ENCODE results near the gene MIB2.

MIB2 gene

GRCh38 chr1:1597275-1597930, 17.9 kb upstream of the MIB2 start:
- FAIRE-seq, result no peak

GRCh38 chr1:1598051-1598719, 17.1 kb upstream of the MIB2 start:
- FAIRE-seq (no peak), DNase-seq (ENCODE audit: insufficient read length, low spot score) (no peak)

More at GRCh38 chr1:1597275-1597930, 17.9 kb upstream of the MIB2 start:
- DNase-seq (ENCODE audit: insufficient read length, low spot score), result no peak

- DNase-seq (ENCODE audit: insufficient read length, low spot score), result no peak
- no peak for FAIRE-seq
Measured at GRCh38 chr1:1598720-1599029, 16.6 kb upstream of the MIB2 start.

- FAIRE-seq (no peak), DNase-seq (ENCODE audit: insufficient read length, low spot score) (no peak)
Measured at GRCh38 chr1:1599030-1599934, 16.0 kb upstream of the MIB2 start.

GRCh38 chr1:1599935-1600860, 15.1 kb upstream of the MIB2 start, which contains the start of gene FNDC10:
Gene FNDC10 (minus strand): TSS chr1:1600135. CDS start chr1:1600015, 120 bp downstream.
- FAIRE-seq (no peak), DNase-seq (ENCODE audit: insufficient read length, low spot score) (no peak)

GRCh38 chr1:1600861-1601563, 14.3 kb upstream of the MIB2 start:
- DNase-seq (ENCODE audit: insufficient read length, low spot score), result no peak
- FAIRE-seq, result no peak

GRCh38 chr1:1601564-1602303, 13.6 kb upstream of the MIB2 start:
- no peak for DNase-seq (ENCODE audit: insufficient read length, low spot score)
- FAIRE-seq, result no peak

GRCh38 chr1:1602304-1602967, 12.9 kb upstream of the MIB2 start:
- no peak for FAIRE-seq
- DNase-seq (ENCODE audit: insufficient read length, low spot score), result no peak

GRCh38 chr1:1602968-1603506, 12.3 kb upstream of the MIB2 start:
- FAIRE-seq (no peak), DNase-seq (ENCODE audit: insufficient read length, low spot score) (no peak)

- DNase-seq (ENCODE audit: insufficient read length, low spot score) (no peak), FAIRE-seq (no peak)
Measured at GRCh38 chr1:1603671-1604373, 11.5 kb upstream of the MIB2 start.

GRCh38 chr1:1604374-1605033, 10.8 kb upstream of the MIB2 start:
- no peak for FAIRE-seq
- no peak for DNase-seq (ENCODE audit: insufficient read length, low spot score)

- no peak for DNase-seq (ENCODE audit: insufficient read length, low spot score)
- no peak for FAIRE-seq
Measured at GRCh38 chr1:1605034-1605591, 10.2 kb upstream of the MIB2 start.

GRCh38 chr1:1605724-1606123, 9.6 kb upstream of the MIB2 start:
- DNase-seq (ENCODE audit: insufficient read length, low spot score) (no peak), FAIRE-seq (peak; percentile 42)

GRCh38 chr1:1606232-1606631, 9.1 kb upstream of the MIB2 start:
- FAIRE-seq (no peak), DNase-seq (ENCODE audit: insufficient read length, low spot score) (no peak)

- no peak for DNase-seq (ENCODE audit: insufficient read length, low spot score)
- no peak for FAIRE-seq
Measured at GRCh38 chr1:1609822-1610485, 5.3 kb upstream of the MIB2 start.

- DNase-seq (ENCODE audit: insufficient read length, low spot score), result no peak
- no peak for FAIRE-seq
Measured at GRCh38 chr1:1610796-1611195, 4.5 kb upstream of the MIB2 start.

- DNase-seq (ENCODE audit: insufficient read length, low spot score) (no peak), FAIRE-seq (no peak)
Measured at GRCh38 chr1:1612104-1612400, 3.2 kb upstream of the MIB2 start.

All from HTR-8/SVneo (cell line).